T-helper 2 cell treated with Interferon-gamma antibody and Interleukin-4, amounts not matched to agents 5 μg/mL and 100 μg/mL, for 36 hours (primary cell): Measurements from ENCODE around the gene SPTY2D1.

ENCODE experiments used
- DNase-seq: peaks from one replicate; pipeline ENCODE4 v3.0.0; 2021; ENCODE audit warnings: low spot score
- H3K27ac Mint-ChIP-seq: one replicate; pipeline ENCODE4 v1.8.0; 2021; ENCODE audit warnings: mild to moderate bottlenecking, mixed read lengths
- H3K27me3 Mint-ChIP-seq: one replicate; pipeline ENCODE4 v1.8.0; 2021; ENCODE audit warnings: low read depth, mixed read lengths
- H3K36me3 Mint-ChIP-seq: one replicate; pipeline ENCODE4 v1.8.0; 2021; ENCODE audit warnings: low read depth, mixed read lengths
- H3K4me1 Mint-ChIP-seq: one replicate; pipeline ENCODE4 v1.8.0; 2021; ENCODE audit warnings: low read depth, mixed read lengths
- H3K4me3 Mint-ChIP-seq: one replicate; pipeline ENCODE4 v1.8.0; 2022; ENCODE audit warnings: mild to moderate bottlenecking, moderate library complexity, mixed read lengths
- H3K9me3 Mint-ChIP-seq: one replicate; pipeline ENCODE4 v1.8.0; 2021; ENCODE audit warnings: mixed read lengths

Gene SPTY2D1

DNA sequence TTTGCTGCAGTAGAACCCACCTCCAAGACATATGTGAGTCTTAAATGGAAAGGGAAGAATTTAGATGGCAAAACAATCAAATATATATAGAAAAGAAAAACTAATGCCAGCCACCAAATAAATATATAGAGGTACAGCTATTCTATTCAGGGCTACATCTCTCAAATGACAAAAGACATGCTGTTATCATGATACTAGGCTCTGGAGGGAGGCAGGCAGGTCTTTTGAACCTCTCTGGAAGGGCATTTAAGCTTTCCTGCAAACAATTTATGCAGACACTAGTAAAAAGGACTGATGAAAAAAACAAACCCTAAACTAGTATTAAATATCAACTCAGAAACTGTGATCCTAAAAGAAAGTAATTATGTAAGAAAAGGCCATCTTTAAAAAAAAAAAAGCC lies 70.0 kb downstream of the SPTY2D1 start:
- no peaks in the 10 kb centered on the region for H3K4me1 Mint-ChIP-seq
- DNase-seq = no peak
- H3K4me3 Mint-ChIP-seq = no peak overlapping the region
- H3K9me3 Mint-ChIP-seq = no peaks in the 10 kb centered on the region
- H3K27me3 Mint-ChIP-seq = no peaks in the 10 kb centered on the region
- peaks cover 3% of the 10 kb centered on the region for H3K36me3 Mint-ChIP-seq
- H3K27ac Mint-ChIP-seq = no peak overlapping the region

DNA sequence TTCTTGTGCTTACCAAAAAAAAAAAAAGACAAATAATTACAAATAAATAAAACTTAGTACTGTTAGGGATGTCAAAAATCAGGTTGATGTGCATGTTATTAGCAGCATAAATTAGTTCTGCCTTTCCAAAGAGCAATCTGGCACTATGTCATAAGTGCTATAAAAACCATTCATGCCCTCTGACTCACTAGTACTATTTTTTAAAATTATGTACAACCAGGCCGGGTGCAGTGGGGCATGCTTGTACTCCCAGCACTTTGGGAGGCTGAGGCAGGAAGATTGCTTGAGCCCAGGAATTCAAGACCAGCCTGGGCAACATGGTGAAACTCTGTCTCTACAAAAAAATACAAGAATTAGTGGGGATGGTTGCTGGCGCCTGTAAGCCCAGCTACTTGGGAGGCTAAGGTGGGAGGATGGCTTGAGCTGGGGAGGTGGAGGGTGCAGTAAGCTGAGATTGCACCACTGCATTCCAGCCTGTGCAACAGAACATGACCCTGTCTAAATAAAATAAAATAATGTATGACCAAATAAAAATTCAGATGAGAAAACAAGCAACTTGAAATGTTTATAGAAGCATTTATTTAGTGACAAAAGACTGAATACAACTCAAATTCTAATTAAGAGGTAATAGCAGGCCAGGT lies 70.9 kb downstream of the SPTY2D1 start:
- H3K27ac Mint-ChIP-seq = no peak overlapping the region
- H3K4me1 Mint-ChIP-seq = no peaks in the 10 kb centered on the region
- no peak for DNase-seq
- no peak overlapping the region for H3K4me3 Mint-ChIP-seq
- peaks cover 3% of the 10 kb centered on the region for H3K36me3 Mint-ChIP-seq
- H3K27me3 Mint-ChIP-seq = no peaks in the 10 kb centered on the region
- H3K9me3 Mint-ChIP-seq = no peaks in the 10 kb centered on the region
